NB4 (cell line): ENCODE data around the gene TRAPPC10.

Experiments
- CTCF ChIP-seq: IDR thresholded peaks from one replicate; pipeline ENCODE4 v1.5.1; 2012; ENCODE audit warnings: low read depth, low read length
- MAX ChIP-seq: IDR thresholded peaks from 2 replicates; pipeline ENCODE4 v1.6.1; 2011; ENCODE audit warnings: low read depth, low read length
- POLR2A ChIP-seq: IDR thresholded peaks from 2 replicates; pipeline ENCODE4 v1.6.1; 2011; ENCODE audit warnings: mild to moderate bottlenecking; ENCODE audit not compliant: insufficient read length; ENCODE audit errors: extremely low read depth

- TF ChIP-seq CTCF: no peak
- no peak for TF ChIP-seq POLR2A
- TF ChIP-seq MAX: no peak
These were observed 47.6 kb downstream of the TRAPPC10 start for GRCh38 chr21:44059710-44060109.
